ENCODE data around the gene BEND6. TPM values are rescaled to one million over a fixed set of nuclear protein-coding genes. Genes with fewer than 3 reads are reported as not detected.
"Not testable (repeated sequence)": the region's sequence is repeated elsewhere in the genome, so short reads cannot be mapped to it uniquely, and the experiment has no call there.

The BEND6 gene
- total and polyA plus RNA-seq, 3 donors from 2014 or later, result 0.87 to 1.4 (median 1.0) TPM

DNA sequence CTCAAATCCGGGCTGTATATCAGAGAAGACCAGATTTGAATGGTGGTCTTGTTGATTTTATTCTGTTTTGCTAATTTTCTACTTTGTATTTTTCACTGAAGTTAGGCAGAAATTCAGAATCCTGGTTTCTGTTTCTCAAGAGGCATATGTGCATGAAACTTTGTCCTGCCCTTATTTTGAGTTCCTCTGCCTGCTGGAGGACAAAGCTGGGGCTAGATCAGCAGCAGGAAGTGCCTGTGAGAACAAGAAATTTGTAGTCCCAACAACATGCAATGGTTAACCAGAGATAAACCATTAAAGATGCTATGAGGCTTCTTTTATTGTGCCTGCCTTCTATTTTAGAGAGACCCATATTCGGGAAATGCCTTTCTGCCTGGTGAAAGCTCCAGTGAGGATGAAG lies 37.1 kb downstream of the BEND6 start:
- no peaks in the 10 kb centered on the region for H3K36me3 ChIP-seq (ENCODE audit: low read depth, missing control alignments)
- no peak for TF ChIP-seq POLR2A (IDR thresholded peaks at IDR 0.05)
- TF ChIP-seq, protein P1, sequence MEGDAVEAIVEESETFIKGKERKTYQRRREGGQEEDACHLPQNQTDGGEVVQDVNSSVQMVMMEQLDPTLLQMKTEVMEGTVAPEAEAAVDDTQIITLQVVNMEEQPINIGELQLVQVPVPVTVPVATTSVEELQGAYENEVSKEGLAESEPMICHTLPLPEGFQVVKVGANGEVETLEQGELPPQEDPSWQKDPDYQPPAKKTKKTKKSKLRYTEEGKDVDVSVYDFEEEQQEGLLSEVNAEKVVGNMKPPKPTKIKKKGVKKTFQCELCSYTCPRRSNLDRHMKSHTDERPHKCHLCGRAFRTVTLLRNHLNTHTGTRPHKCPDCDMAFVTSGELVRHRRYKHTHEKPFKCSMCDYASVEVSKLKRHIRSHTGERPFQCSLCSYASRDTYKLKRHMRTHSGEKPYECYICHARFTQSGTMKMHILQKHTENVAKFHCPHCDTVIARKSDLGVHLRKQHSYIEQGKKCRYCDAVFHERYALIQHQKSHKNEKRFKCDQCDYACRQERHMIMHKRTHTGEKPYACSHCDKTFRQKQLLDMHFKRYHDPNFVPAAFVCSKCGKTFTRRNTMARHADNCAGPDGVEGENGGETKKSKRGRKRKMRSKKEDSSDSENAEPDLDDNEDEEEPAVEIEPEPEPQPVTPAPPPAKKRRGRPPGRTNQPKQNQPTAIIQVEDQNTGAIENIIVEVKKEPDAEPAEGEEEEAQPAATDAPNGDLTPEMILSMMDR (IDR thresholded peaks at IDR 0.05), result no peak
- H3K9me3 ChIP-seq, result no peaks in the 10 kb centered on the region
- no peaks in the 10 kb centered on the region for H3K4me1 ChIP-seq
- no peak for DNase-seq
- H3K27me3 ChIP-seq, result no peaks in the 10 kb centered on the region
- no peak overlapping the region for H3K4me3 ChIP-seq
- no peak overlapping the region for H3K27ac ChIP-seq
- intact Hi-C loops (cut with DNase I; ENCODE audit: low total_unique reads), result no loop called here
- WGBS, 2 donors, result 84 to 93% methylated on average over 2 of the region's 2 CpGs

DNA sequence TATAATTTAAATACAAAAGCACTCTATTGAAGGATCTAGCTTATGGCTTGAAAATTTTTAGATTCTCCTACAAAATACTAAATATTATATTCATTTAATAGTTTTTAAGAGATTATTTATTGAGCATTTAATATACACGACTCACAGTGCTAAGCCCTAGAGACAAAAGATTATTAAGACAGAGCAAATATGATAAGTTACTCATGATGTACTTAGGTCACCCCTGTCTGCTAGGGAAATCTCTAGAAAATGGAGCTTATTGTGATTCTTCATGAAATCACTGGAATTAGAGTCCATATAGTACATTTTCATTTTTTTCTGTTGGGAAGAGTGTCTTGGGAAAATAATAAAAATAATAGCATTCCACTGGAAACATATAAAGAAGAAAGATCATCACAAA lies 37.8 kb downstream of the BEND6 start:
- no peak overlapping the region for H3K27ac ChIP-seq
- H3K4me1 ChIP-seq, result no peaks in the 10 kb centered on the region
- no peak for TF ChIP-seq POLR2A (IDR thresholded peaks at IDR 0.05)
- TF ChIP-seq, protein P1 (IDR thresholded peaks at IDR 0.05), result no peak
- intact Hi-C loops (cut with DNase I; ENCODE audit: low total_unique reads), result no loop called here
- WGBS, 2 donors, result 81 to 98% methylated on average over 1 of the region's 1 CpG
- H3K9me3 ChIP-seq, result no peaks in the 10 kb centered on the region
- no peak overlapping the region for H3K4me3 ChIP-seq
- DNase-seq, result no peak
- no peaks in the 10 kb centered on the region for H3K27me3 ChIP-seq
- no peaks in the 10 kb centered on the region for H3K36me3 ChIP-seq (ENCODE audit: low read depth, missing control alignments)

DNA sequence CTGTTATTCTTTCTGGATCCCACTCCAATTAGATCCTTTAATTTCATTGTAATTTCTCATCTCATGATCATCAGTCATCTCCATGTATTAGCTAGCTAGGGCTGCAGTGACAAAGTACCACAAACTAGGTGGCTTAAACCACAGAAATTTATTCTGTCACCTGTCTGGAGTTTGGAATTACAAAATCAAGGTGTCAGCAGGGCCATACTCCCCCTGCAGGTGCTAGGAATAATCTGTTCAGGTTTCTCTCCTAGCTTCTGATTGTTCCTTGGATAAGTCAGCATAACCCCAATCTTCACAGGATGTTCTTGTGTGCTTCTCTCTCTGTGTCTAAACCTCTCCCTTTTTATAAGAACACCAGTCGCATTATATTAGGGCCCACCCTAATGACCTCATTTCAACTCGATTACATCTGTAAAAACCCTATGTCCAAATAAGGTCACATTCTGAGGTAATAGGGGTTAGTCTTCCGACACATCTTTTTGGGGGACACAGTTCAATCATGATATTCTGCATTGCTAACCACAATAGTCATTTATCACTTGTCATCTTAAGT lies 40.5 kb downstream of the BEND6 start:
- Histone ChIP-seq H3K27ac (no peak overlapping the region), H3K36me3 (ENCODE audit: low read depth, missing control alignments) (no peaks in the 10 kb centered on the region), H3K27me3 (no peaks in the 10 kb centered on the region), H3K9me3 (no peaks in the 10 kb centered on the region), H3K4me1 (no peaks in the 10 kb centered on the region), H3K4me3 (no peak overlapping the region)
- TF ChIP-seq POLR2A (IDR thresholded peaks at IDR 0.05), result no peak
- TF ChIP-seq, protein P1 (IDR thresholded peaks at IDR 0.05), result no peak
- 88 to 91% methylated on average over 3 of the region's 3 CpGs for WGBS, 2 donors
- intact Hi-C loops (cut with DNase I; ENCODE audit: low total_unique reads), result no loop called here
- no peak for DNase-seq

DNA sequence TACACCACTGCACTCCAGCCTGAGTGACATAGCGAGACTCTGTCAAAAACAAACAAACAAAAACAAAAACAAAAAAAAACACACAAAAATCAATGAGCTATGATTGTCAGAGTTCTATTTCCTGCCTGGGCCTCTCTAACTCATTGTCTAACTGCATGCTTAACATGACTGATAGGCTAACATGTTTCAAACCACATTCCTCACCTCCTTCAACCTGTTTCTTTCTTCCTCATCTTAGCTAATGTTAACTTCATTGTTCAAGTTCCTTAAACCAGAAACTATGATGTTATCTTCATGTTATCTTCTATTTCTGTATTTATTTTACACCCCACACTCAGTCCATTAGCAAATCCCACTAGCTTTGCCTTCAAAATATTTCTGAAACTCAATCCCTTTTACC lies 41.5 kb downstream of the BEND6 start:
- no peak overlapping the region for H3K27ac ChIP-seq
- no peak for DNase-seq
- no peaks in the 10 kb centered on the region for H3K27me3 ChIP-seq
- no peak overlapping the region for H3K4me3 ChIP-seq
- no peaks in the 10 kb centered on the region for H3K36me3 ChIP-seq (ENCODE audit: low read depth, missing control alignments)
- H3K4me1 ChIP-seq, result no peaks in the 10 kb centered on the region
- H3K9me3 ChIP-seq, result no peaks in the 10 kb centered on the region
- WGBS, 2 donors, result 89 to 97% methylated on average over 1 of the region's 1 CpG
- intact Hi-C loops (cut with DNase I; ENCODE audit: low total_unique reads), result no loop called here
- no peak for TF ChIP-seq POLR2A (IDR thresholded peaks at IDR 0.05)
- TF ChIP-seq, protein P1 (IDR thresholded peaks at IDR 0.05), result no peak

DNA sequence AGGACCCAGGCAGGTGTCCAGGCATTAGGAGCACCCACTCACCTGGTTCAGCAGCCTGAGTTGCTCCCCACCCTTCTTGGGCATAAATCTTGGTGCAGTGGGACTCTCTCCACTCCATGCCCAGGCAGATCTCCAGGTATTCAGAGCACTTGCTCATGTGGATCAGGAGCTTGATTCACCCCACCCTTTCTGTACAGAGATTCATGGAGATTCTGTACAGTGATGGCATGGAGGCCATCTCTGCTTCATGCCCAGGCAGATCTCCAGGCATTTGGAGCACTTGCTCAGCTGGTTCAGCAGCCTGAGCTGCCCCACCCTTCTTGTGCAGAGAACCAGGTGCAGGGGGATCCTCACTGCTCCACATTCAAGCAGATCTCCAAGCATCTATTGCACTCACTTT lies 44.1 kb downstream of the BEND6 start:
- Histone ChIP-seq H3K27me3 (no peaks in the 10 kb centered on the region), H3K4me1 (no peaks in the 10 kb centered on the region), H3K36me3 (ENCODE audit: low read depth, missing control alignments) (no peaks in the 10 kb centered on the region), H3K9me3 (no peaks in the 10 kb centered on the region), H3K4me3 (no peak overlapping the region), H3K27ac (no peak overlapping the region)
- DNase-seq, result no peak
- intact Hi-C loops (cut with DNase I; ENCODE audit: low total_unique reads), result no loop called here
- TF ChIP-seq POLR2A (IDR thresholded peaks at IDR 0.05), result no peak
- TF ChIP-seq, protein P1 (IDR thresholded peaks at IDR 0.05), result no peak

DNA sequence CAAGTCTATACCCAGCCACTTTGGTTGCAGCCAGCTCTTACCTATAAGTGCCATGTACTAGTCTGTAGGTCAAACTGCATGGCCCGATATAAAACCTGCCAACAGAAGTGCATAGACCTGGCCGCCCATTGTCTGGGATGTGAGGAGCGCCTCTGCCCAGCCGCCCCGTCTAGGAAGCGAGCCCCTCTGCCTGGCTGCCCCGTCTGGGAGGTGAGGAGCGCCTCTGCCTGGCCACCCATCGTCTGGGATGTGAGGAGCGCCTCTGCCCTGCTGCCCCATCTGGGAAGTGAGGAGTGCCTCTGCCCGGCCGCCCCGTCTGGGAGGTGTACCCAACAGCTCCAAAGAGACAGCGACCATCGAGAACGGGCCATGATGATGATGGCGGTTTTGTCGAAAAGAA lies 44.8 kb downstream of the BEND6 start:
- DNase-seq; H3K36me3 ChIP-seq (ENCODE audit: low read depth, missing control alignments); H3K27ac ChIP-seq; H3K9me3 ChIP-seq; H3K4me3 ChIP-seq; H3K4me1 ChIP-seq; H3K27me3 ChIP-seq; intact Hi-C loops (cut with DNase I; ENCODE audit: low total_unique reads): not testable (repeated sequence)
- 95 to 98% methylated on average over 10 to 18 of the region's 18 CpGs for WGBS, 2 donors

Measured in testis (tissue), 3 donors.